CD1c-positive myeloid dendritic cell (primary cell): Measurements from ENCODE around the gene VWA5B1.
"Not testable (repeated sequence)": the region's sequence is repeated elsewhere in the genome, so short reads cannot be mapped to it uniquely, and the experiment has no call there.

Experiments
- DNase-seq: peaks from one replicate; pipeline ENCODE4 v3.0.0-alpha.2; 2016; ENCODE audit errors: extremely low spot score

VWA5B1 gene

DNA sequence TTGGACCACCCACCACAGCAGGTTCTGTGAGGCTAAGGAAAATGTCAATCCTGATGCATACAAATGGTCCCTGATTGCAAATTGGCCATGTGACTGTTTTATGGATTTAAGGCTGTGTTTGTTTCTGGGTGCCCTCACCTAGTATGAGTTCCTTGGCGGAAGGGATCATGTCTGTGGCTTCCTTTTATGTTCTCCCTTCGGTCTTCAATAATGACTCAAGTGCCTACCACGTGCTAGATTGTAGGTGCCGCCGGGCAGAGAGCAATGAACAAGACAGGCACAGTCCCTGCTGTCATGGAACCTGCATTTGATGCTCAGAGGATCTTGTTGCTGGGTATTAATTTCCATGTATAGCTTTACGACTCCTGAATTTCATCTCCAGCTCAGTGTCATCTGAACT lies 9.8 kb upstream of the VWA5B1 start:
- no peak for DNase-seq

DNA sequence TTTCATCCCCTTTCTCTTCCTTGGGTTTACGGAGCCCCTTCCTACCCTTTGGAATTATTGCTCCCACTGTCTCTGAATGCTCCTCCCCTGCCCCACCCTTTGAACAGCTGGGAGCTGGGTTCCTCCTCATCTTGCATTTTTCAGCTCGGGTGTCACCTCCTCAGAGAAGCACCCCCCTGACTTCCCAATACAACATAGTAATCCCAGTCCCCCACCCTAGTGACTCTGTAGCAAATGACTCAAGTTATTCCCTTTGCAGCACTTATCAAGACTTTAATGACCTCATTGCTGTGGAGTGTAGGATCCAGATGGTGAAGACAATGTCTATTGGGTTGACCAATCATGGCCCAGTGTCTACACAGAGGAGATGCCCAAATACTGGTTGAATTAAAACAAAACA lies 8.9 kb upstream of the VWA5B1 start:
- no peak for DNase-seq

GRCh38 chr1:20282533-20282932 lies 8.1 kb upstream of the VWA5B1 start:
- DNase-seq = no peak

DNA sequence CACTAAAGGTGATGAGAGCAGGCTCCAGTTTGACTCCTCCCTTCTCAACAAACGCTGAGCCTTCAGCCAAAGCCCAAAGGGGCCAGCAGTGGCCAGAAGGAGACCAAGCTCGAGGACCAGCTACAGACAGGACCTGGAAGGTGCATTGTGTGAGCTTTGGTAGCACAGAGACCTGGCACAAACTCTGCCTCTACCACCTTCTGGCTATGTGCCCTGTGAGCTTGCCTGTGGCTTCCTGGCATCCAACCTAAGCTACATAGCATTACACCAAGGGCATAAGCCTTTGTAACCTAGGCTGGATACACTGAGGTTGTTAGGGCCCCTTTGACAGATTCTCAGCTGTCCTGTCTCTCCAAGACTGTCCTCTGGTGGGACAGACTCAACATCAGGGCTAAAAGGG lies 6.6 kb upstream of the VWA5B1 start:
- no peak for DNase-seq

DNA sequence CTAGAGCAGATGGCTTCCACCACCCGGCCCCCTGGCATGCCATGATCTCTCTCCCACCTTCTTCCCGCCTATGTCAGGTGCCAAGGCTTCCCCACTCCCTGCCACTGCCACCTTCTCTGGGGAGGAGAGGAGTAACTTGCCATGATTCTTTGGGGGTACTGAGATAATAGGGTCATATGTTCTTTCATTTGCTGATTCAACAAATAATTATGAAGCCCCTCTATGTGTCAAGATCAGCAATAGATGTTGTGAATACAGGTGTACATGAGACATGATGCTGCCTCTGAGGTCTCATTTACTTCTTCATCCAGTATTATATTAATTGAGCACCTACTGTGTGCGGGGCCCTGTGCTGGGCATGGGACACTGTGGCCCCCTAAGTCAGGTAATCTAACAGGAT lies 6.0 kb upstream of the VWA5B1 start:
- no peak for DNase-seq

- no peak for DNase-seq
Measured at GRCh38 chr1:20285510-20285909, 5.2 kb upstream of the VWA5B1 start.

- not testable (repeated sequence) for DNase-seq
Measured at GRCh38 chr1:20287696-20288095, 3.0 kb upstream of the VWA5B1 start.

GRCh38 chr1:20291645-20292084 lies 990 bp downstream of the VWA5B1 start:
- DNase-seq = no peak

GRCh38 chr1:20298626-20299025 lies 8.0 kb downstream of the VWA5B1 start:
- no peak for DNase-seq

DNA sequence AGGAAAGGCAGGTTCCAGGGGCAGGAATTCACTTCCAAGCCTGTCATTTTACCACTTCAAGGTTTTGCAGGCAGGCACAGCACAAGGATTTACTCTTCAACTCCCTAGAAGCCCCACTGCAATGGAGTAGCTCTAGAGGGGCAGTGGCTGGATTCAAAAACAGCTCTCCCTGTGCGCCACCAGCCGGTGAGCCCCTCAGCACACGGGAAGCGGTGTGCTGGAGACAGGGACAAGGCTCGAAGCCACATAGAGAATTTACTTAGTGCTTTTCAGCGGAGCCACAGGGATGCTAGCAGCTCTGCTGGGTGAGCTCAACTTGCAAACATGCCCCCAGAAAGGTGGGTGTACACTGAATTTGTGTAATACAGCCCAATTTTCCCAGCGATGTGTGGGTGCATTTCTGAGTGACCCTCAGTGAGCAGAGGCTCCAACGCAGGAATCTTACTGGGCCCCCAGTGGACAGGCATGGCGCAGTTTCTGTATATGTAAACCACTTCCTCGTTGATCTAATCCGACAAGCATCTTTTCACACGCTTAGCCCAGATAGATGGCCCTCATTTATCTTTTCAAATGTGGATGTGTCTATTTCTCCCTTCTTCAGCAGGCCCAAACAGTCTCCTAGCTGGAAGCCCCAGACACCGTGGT lies 10.9 kb downstream of the VWA5B1 start:
- no peak for DNase-seq

DNA sequence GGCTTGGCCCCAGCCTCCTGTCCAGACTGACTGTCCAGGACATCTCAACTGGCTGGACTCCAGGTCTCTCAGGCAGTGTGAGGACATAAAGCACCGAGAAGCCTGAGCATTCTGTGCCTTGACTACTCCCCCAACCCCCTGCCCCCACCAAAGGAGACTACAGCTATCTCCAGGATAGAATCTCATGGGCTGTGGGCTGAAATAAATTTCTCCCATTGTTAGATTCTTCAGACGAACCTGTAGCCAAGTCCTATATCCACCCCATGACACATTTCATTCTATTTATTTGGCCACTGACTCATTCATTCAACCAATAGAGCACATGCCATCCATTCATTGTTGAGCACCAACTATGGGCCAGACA lies 11.4 kb downstream of the VWA5B1 start:
- no peak for DNase-seq

DNA sequence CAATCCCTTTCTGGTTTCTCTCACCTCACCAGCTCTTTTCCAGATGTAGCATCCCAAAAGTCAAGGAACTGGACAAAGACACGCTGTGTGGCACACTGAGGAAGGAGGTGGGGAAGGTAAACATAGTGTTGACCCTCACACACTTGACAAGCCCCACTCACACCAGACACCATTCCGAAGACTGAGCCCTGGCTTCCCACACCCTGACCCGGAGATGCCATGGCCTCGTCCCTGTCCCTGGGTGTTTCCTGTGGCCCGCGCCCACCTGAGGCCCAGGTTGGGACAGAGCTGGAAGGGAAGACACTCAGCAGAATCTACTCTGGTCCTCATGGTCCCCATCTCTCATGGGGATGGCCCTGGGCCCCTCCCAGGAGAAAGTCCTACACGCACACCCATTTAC lies 16.4 kb downstream of the VWA5B1 start:
- DNase-seq = no peak

DNA sequence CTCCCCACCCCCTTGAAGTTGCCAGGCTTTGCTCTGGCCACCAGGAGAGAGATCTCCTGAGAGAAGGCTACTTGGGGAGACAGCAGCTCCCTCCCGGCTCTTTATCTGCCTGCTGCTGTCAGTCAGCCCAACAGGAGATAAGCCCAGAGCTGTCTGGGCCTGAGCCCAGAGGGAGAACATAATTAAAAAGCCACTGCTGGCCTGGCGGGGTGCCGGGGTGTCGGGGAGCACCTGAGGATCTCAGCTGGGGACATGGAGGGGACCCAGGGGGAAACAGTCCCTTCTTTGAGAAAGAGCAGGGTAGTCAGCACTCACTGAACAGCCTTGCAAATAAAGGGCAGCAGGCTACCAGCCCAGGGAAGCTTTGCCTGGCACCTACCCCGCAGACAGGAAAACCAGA lies 17.9 kb downstream of the VWA5B1 start:
- DNase-seq = no peak

- DNase-seq = no peak
Measured at GRCh38 chr1:20311289-20311688, 20.6 kb downstream of the VWA5B1 start.

DNA sequence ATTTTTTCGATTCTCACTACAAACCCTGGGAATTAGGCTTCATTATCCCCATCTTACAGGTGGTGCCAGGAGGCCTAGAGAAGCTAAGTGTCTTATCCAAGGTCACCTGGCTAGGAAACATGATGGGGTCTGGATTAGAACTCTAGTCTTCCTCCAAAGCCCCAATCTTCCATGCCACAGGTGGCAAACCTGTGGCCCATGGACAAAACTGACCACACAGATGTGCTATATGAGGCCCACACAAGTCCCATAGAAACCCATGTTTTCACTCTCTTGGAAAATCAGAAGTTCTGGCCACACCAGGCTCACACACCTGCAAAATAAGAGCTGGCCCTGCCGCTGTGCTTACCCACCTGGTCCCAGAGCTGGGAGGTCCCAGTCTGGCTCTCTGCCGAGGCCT lies 21.6 kb downstream of the VWA5B1 start:
- DNase-seq = no peak

DNA sequence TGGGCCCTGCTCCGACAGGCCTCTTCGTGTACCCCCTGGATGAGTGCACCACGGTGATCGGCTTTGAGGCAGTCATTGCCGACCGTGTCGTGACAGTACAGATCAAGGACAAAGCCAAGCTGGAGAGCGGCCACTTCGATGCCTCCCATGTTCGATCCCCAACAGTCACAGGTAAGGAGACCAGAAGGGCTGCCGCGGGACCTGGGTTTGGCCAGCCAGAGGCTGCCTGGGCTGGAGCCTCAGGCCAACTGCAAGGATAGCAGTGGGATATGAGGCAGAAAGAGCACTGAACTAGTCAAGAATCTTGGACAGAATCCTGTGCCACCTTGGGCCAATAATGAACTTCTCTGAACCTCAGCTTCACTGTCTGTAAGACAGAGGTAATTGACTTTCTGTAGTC lies 22.1 kb downstream of the VWA5B1 start:
- no peak for DNase-seq

GRCh38 chr1:20317471-20317870 lies 26.8 kb downstream of the VWA5B1 start:
- DNase-seq = no peak

DNA sequence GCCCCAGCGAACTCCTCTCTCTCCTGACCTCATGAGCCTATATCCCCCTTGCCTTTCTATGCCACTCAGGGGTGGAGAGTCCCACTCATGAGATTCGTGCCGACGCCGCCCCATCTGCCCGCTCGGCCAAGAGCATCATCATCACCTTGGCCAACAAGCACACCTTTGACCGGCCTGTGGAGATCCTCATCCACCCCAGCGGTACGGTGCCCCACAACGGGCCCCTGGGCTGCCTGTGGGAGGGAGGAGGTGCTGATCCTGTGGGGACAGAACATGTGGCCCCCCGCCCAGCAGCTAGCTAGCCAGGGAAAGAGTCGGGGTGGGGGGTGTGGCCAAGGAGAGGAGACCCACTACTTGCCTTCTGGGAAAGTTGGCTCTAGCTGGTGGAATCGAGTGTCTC lies 27.8 kb downstream of the VWA5B1 start:
- no peak for DNase-seq

- DNase-seq = no peak
Measured at GRCh38 chr1:20318971-20319370, 28.3 kb downstream of the VWA5B1 start.

- DNase-seq = no peak
Measured at GRCh38 chr1:20319456-20320220, 29.0 kb downstream of the VWA5B1 start.

DNA sequence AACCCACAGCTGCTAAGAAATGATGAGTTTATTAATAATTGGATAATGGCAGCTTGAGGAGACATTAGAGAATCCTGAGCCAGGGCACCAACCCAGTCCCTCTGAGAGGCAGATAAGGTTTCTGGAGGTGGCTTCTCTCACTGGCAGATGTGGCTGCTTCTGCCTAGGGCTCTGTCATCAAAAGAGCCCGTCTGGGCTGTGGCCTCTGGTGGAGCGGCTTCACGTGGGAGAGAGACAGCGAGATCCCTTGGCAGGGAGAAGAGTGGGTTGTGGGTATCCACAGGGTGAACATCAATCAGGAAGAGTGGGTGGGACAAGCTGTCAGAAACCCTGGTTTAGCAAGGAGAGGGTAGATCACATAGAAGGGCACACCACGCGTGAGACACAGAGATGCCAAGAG lies 30.0 kb downstream of the VWA5B1 start:
- no peak for DNase-seq

- no peak for DNase-seq
Measured at GRCh38 chr1:20321573-20321972, 30.9 kb downstream of the VWA5B1 start.

DNA sequence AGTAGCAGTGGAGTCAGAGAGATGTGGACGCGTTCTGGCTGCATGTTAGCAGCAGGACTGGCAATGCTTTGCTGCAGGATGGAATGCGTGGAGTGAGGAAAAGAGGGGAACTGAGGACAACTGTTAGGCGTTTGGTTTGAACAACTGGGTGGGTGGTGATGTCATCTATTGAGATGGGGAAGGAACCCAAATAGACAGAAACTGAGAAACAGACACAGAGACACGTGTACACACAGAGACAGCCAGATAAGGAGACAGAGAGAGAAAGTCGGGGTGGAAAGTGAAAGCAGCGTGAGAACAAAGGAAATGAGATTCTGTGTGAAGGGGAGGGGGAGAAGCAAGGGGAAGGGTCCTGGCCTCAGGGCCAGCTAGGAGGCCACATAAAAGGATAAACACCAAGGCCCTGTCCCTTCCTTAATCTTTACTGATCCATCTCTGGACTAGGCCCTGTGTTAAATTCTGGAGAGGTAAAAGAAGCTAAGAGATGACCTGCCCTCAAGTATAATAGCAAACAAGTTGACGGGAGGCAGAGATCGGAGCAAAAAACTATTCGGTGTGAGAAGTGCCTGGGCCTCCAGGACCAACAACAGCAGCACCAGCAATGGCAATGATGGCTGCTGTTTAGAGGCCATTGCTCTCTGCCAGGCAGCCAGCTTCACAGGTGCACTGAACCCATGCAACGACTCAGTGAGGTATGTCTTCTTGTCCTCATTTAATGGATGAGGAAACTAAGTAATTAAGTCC lies 31.6 kb downstream of the VWA5B1 start:
- DNase-seq = no peak
